Neuron (in vitro differentiated cells): ENCODE data around the gene SFTPA2.
"Not testable (repeated sequence)": the region's sequence is repeated elsewhere in the genome, so short reads cannot be mapped to it uniquely, and the experiment has no call there.

Experiments used
- H2AFZ ChIP-seq: one replicate; pipeline ENCODE4 v1.6.1; 2013; ENCODE audit warnings: low read depth, mild to moderate bottlenecking, inconsistent platforms, low read length, moderate library complexity
- H3K27me3 ChIP-seq: one replicate; pipeline ENCODE4 v1.6.1; 2013; ENCODE audit warnings: low read length; ENCODE audit not compliant: insufficient read depth
- H3K36me3 ChIP-seq: one replicate; pipeline ENCODE4 v1.6.1; 2013; ENCODE audit warnings: low read length; ENCODE audit not compliant: insufficient read depth
- H3K4me1 ChIP-seq: one replicate; pipeline ENCODE4 v1.6.1; 2013; ENCODE audit warnings: low read length; ENCODE audit not compliant: insufficient read depth
- H3K4me3 ChIP-seq: 2 replicates; pipeline ENCODE4 v1.5.1; 2013; ENCODE audit warnings: mild to moderate bottlenecking, low read length, moderate library complexity
- H3K9me3 ChIP-seq: one replicate; pipeline ENCODE4 v1.6.1; 2013; ENCODE audit warnings: low read length

SFTPA2 gene

DNA sequence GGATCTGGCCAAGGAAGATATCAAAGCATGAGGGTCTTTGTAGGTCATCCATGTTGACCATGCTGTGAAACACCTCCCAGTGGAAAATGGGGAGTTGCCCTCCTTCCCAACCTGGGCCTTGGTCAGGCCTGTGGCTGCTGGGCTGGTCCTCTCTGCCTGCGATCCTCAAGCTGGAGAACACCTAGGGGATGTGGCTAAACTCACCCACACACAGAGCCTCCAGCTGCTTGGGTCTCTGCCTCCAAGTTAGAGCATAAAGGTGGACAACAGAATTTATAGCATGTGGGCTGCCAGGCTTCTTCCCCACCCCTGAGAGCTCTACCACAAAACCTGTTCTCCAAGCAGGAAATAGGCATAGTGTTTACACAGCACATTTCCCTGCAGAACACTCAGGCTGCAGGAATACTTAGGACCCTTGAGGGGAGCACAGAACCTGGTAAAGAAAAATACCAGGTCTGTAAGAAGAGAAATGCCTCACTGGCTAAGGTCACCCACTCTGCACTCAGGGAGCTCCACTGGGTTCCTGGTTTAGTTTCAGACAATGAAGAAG, at the start of gene SFTPA2:
Gene SFTPA2, minus strand, starts transcription at position 248 of the 550 bp plus-strand sequence. CDS start 924 bp downstream, outside the sequence.
- Histone ChIP-seq H3K27me3 (no peaks in the 10 kb centered on the region), H3K4me3 (no peak within 1 kb of the TSS), H3K9me3 (no peaks in the 10 kb centered on the region), H3K4me1 (no peaks in the 10 kb centered on the region), H3K36me3 (no peaks in the 10 kb centered on the region), H2AFZ (no peak within 1 kb of the TSS)

DNA sequence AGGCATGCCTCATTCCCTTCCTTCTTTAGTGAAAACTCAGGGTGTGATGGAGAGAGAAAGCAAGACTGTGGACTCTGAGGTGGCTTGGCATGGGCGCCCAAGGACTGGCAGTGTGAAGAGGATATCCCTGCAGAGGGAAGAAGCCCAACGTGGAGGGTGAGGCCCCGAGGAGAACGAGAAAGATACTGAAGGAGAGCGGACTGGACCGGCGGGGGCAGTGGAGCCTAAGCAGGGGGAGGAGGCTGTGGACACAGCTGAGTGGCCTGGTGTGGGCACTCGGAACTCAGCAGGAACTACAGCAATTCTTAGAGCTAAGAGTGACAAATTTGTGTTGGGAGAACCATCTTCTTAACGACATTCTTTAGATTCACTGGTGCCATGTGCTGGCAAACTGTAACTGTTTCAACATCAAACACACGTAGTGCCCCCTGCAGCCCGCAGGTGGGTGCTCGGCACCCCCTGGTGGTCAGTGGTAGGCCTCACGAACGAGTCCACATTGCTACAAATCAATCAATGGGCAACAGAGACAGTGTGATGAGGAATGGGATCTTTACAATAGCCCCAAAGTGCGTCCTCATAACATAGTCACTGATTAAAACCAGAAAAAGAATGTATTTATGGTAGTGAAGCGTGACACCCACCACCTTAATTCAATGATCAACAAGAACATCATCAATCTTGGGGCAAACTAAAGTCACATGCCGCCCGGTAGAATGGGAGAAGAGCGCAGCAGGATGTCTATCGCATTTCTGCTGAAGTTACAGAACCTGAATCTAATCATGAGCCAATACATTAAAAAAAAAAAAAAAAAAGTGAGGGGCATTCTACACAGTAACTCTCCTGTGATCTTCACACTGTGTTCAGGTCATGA, 48.5 kb upstream of the SFTPA2 start:
- no peaks in the 10 kb centered on the region for H3K36me3 ChIP-seq
- no peaks in the 10 kb centered on the region for H3K9me3 ChIP-seq
- no peak overlapping the region for H3K4me3 ChIP-seq
- no peaks in the 10 kb centered on the region for H3K27me3 ChIP-seq
- no peak overlapping the region for H2AFZ ChIP-seq
- H3K4me1 ChIP-seq, result no peaks in the 10 kb centered on the region

DNA sequence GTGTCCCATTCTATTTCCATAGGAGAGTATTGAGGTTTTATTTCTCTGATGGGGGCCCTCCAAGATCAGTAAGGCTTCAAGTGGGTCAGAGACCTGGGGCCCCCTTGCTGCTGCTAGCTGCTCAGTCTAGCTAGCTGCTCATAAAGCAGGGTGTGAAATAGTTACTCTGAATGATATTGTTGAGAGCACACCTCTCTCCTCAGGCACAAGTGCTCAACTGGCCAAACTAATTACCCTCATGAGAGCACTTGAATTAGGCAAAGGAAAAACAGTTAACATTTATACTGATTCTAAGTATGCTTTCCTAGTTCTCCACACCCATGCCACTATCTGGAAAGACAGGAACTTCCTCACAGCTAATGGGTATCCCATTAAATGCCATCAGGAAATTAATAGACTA, 45.1 kb upstream of the SFTPA2 start:
- Histone ChIP-seq H2AFZ (no peak overlapping the region), H3K9me3 (no peaks in the 10 kb centered on the region), H3K36me3 (no peaks in the 10 kb centered on the region), H3K4me3 (no peak overlapping the region), H3K4me1 (no peaks in the 10 kb centered on the region), H3K27me3 (no peaks in the 10 kb centered on the region)

DNA sequence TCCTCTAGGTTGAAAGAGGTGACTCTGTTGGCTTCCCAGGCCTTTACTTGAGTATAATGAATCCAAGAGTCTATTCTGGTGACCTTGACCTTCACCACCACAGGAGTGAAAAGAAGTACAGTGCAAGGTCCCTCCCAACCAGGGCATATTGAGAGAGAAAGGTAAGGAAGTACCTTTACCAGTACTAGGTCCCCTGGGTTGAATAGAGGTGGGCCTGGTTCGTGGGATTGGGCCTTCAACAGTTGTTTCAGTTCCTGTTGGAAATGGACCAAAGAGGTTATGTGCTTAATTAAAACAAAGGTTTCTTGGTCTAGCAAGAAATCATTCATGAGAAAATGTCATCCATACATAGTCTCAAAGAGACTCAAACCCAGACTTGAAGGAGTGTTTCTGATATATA, 44.1 kb upstream of the SFTPA2 start:
- Histone ChIP-seq H2AFZ (no peak overlapping the region), H3K9me3 (no peaks in the 10 kb centered on the region), H3K36me3 (no peaks in the 10 kb centered on the region), H3K4me3 (no peak overlapping the region), H3K27me3 (no peaks in the 10 kb centered on the region), H3K4me1 (peaks cover 4% of the 10 kb centered on the region)

DNA sequence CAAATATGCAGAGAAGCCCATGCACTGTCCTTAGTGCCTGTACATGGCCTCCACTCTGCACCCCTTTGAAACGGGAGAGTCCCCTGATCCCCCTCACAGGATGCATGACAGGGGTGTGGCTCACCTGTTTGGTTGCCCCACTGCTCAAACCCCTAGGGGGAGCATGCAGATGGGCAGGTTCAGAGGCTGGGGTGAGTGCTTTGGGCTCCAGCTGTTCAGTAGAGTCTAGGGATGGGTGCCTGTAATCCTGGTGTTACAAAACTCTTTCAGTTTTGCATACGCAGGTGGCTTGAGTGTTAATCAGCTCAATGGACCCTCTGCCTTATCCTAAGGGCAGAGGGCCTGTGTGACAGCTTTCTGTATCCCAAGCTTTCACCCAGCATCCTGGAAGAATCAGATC, 42.7 kb upstream of the SFTPA2 start:
- Histone ChIP-seq H3K4me1 (peaks cover 4% of the 10 kb centered on the region), H3K9me3 (no peaks in the 10 kb centered on the region), H3K27me3 (no peaks in the 10 kb centered on the region), H3K36me3 (no peaks in the 10 kb centered on the region), H2AFZ (no peak overlapping the region), H3K4me3 (no peak overlapping the region)

DNA sequence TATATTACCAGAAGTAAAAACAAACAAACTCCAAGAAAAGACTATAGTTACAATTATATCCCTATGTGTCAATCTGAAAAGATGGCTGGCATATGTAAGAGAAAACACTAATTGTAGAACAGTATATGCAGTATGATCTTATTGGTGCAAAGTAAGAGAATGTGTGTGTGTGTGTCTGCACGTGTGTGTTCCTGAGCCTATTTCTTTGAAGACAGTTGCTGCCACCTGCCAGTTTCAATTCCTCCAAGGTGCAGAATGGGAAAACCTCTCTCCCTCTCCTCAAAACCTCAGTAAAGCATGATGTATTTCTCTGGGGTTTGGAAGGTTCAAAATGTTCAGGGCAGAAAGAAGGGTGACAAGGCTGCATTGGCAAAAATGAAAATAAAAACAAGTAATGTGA, 41.7 kb upstream of the SFTPA2 start:
- Histone ChIP-seq H3K36me3 (no peaks in the 10 kb centered on the region), H3K9me3 (peaks cover 3% of the 10 kb centered on the region), H3K4me1 (peaks cover 4% of the 10 kb centered on the region), H3K4me3 (no peak overlapping the region), H2AFZ (no peak overlapping the region), H3K27me3 (no peaks in the 10 kb centered on the region)

DNA sequence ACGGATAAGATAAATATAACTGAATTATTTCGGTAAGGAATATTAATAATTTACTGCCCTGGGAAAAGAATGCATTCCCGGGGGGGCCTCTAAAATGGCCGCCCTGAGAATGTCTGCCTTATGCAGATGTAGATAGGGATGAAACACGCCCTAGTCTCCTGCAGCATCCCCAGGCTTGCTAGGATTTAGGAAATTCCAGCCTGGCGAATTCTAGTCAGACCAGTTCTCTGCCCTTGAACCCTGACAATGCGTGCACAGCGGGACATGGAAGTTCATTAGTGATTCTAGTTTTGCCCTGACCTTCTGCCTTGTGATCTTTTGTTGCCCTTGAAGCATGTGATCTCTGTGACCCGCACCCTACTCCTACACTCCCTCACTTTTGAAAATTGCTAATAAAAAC, 39.4 kb upstream of the SFTPA2 start:
- H3K9me3 ChIP-seq, H2AFZ ChIP-seq, H3K36me3 ChIP-seq, H3K4me1 ChIP-seq, H3K27me3 ChIP-seq, H3K4me3 ChIP-seq: not testable (repeated sequence)

DNA sequence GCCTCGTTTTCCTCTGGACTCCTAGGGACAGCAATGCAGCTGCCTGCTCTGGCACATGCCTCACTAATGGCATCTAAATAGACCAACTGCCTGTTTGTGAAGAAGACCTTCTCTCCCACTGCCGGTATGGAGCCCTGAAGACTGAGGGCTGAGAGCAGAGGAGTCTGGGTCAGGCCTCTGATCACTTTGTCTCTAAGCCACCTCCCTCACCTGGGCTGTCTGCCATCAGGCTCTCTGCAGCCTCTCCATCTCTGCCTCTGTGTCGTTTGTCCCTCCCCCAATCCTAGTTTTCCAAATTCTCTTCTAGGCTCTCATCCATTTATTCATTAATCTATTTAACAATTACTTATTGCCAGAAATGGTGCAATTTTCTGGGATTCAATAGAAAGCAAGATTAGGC, 35.3 kb upstream of the SFTPA2 start:
- Histone ChIP-seq H3K9me3 (peaks cover 3% of the 10 kb centered on the region), H3K4me3 (no peak overlapping the region)

DNA sequence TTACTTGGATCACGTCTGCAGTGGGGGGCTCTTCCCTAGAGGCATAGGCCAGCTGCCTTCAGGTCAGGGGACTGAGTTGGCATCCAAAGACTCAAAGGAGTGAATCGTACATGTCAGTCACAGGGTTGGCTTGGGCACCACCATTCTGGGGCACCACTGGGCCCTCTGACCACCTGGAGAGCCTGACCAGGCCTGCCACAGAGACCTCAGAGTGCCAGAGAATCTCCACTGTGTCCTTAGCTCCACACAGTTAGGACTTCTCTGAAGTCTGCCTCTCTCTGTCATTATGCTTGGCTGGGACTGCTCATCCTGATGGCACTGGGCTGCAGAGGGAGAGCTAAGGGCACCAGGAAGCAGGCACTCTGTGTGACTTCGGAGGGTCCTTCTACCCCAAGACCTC, 34.4 kb upstream of the SFTPA2 start:
- H3K36me3 ChIP-seq, H3K4me3 ChIP-seq, H2AFZ ChIP-seq, H3K27me3 ChIP-seq, H3K4me1 ChIP-seq, H3K9me3 ChIP-seq: not testable (repeated sequence)

More for the DNA sequence above, 35.3 kb upstream of the SFTPA2 start:
- peaks cover 4% of the 10 kb centered on the region for H3K4me1 ChIP-seq
- no peaks in the 10 kb centered on the region for H3K36me3 ChIP-seq
- no peak overlapping the region for H2AFZ ChIP-seq
- H3K27me3 ChIP-seq, result no peaks in the 10 kb centered on the region

DNA sequence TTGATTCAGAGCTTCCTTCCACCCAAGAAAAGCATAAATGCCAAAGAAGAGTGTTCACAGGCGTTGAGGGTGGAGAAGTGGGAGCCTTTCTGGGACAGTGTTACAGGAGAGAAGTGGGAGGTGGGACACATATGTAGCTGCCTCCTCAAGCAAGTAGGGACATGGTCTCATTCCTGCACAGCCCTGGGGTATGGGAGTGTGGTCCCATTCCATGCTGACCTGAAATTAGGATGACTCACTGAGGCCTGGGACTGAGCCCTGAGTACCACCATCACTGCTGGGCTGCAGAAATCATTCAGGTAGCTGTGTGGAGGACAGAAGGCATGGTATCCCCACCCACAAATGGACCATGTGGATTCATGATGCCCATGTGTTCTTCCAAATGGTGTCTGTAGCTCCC, 33.2 kb upstream of the SFTPA2 start:
- Histone ChIP-seq H2AFZ (no peak overlapping the region), H3K4me1 (no peaks in the 10 kb centered on the region), H3K4me3 (no peak overlapping the region), H3K27me3 (peaks cover 2% of the 10 kb centered on the region), H3K9me3 (peaks cover 3% of the 10 kb centered on the region), H3K36me3 (no peaks in the 10 kb centered on the region)

DNA sequence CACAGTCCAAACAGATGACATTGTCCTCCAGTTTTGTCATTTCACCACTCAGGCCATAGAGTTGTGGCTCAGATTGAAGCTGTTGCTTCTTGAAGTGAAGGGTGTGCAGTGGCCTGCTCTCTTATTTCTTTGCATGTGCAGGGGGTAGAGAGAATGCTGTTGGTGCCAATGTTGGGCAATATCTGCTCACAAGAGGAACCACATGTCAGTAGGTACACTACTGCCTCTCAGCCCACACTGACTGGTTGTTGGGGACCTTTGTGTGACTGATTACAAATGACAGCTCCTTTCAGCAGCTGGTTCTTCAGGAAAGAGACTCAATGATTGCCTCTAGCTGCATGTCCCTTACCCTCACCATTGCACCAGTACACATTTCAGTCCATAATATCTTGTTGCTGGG, 28.6 kb upstream of the SFTPA2 start:
- H3K4me3 ChIP-seq, result no peak overlapping the region
- H3K36me3 ChIP-seq, result no peaks in the 10 kb centered on the region
- no peaks in the 10 kb centered on the region for H3K9me3 ChIP-seq
- no peak overlapping the region for H2AFZ ChIP-seq
- peaks cover 2% of the 10 kb centered on the region for H3K27me3 ChIP-seq
- H3K4me1 ChIP-seq, result no peaks in the 10 kb centered on the region

DNA sequence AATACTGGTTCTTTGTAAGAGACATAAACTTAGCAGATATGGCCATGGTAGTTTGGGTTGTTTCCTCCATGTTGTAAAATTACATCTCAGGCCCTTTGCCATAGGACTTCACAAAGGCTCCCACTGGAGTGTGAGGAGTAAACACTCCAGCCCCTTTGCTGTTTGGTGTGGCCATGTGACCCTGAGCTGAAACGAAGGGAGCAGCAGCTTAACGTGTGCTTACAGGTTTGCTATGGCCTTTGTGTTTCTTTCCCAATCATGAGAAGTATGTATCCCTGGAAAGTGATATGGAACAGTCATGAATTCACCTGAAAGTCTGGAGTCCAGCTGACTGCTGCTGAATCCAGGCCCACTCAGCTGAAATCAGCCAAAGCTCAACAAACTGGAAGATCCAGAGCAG, 26.7 kb upstream of the SFTPA2 start:
- Histone ChIP-seq H3K36me3 (no peaks in the 10 kb centered on the region), H3K9me3 (no peaks in the 10 kb centered on the region), H3K4me3 (no peak overlapping the region), H3K27me3 (peaks cover 2% of the 10 kb centered on the region), H3K4me1 (no peaks in the 10 kb centered on the region), H2AFZ (no peak overlapping the region)

DNA sequence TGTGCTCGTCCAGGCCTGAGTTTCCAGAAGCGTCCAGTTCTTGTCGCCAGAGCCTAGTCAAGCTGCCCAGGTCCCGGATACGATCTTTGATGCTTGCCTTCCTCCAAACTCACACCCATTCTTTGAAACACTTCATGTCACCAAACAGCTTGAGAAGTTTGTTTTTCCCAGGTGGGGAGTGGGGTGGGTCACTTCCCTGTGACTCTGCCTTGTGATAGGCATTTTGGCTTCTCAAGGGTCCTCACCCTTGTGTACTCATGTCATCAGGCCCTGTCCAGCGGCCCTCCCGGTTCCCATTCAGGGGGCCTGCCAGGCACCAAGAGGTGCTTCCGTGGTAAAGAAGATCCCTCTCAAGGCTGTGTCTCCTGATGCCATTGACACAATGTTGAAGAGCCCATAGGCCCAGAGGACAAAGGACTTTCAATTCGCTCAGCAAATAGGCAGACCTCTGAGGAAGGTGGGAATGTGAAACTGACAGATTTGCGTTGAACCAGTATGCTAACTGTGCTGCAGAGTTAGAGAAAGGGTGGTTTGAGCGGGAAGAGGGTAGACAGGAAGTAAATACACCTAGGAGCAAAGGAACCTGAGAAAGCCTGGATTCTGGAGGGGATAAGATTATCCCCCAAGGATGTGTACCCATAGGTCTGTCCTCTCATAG, 25.8 kb upstream of the SFTPA2 start:
- H3K9me3 ChIP-seq, result no peaks in the 10 kb centered on the region
- H3K27me3 ChIP-seq, result peaks cover 2% of the 10 kb centered on the region
- no peaks in the 10 kb centered on the region for H3K36me3 ChIP-seq
- no peaks in the 10 kb centered on the region for H3K4me1 ChIP-seq
- no peak overlapping the region for H3K4me3 ChIP-seq
- no peak overlapping the region for H2AFZ ChIP-seq
